ENCODE measurements around the gene NOX3. TPM values are rescaled to one million over a fixed set of nuclear protein-coding genes. Genes with fewer than 3 reads are reported as not detected.

The NOX3 gene
- total RNA-seq, 3 donors from 2014 or later (not counting 1 experiment from before 2014, with no cell fraction given): not detected

GRCh38 chr6:155399062-155399744 is 56.4 kb downstream of the NOX3 start:
- ATAC-seq: peak in 1 of 3 donors; percentile 57
- H3K36me3 Mint-ChIP-seq: no peaks in the 10 kb centered on the region
- H3K4me3 Mint-ChIP-seq: no peak overlapping the region
- no peaks in the 10 kb centered on the region for H3K9me3 Mint-ChIP-seq
- H3K4me1 Mint-ChIP-seq: no peaks in the 10 kb centered on the region
- H3K27me3 ChIP-seq (ENCODE audit: control insufficient read depth, insufficient read depth, low read length): no peaks in the 10 kb centered on the region
- no peak for TF ChIP-seq CTCF (IDR thresholded peaks at IDR 0.05)
- no peak overlapping the region for H3K4me3 ChIP-seq (ENCODE audit: low read length)
- H3K9me3 ChIP-seq (ENCODE audit: control insufficient read depth, insufficient read depth, low read length): no peaks in the 10 kb centered on the region
- no peak overlapping the region for H3K27ac ChIP-seq (ENCODE audit: low read length)
- H3K27ac Mint-ChIP-seq: no peak overlapping the region
- DNase-seq: no peak
- peaks cover under 1 to 10% of the 10 kb centered on the region in 2 donors for H3K27me3 Mint-ChIP-seq (ENCODE audit: low read depth in 2 of 2)
- H3K4me1 ChIP-seq (ENCODE audit: control insufficient read depth, insufficient read depth, low read length): peaks cover 4% of the 10 kb centered on the region
- 82% methylated on average over 5 of the region's 5 CpGs for WGBS (ENCODE audit: insufficient coverage)
- intact Hi-C loops (cut with micrococcal nuclease): no loop called here
- H3K36me3 ChIP-seq (ENCODE audit: control insufficient read depth, insufficient read depth, low read length): no peaks in the 10 kb centered on the region

- no peak overlapping the region for H3K4me3 Mint-ChIP-seq
- Histone ChIP-seq H3K27ac (ENCODE audit: low read length) (no peak overlapping the region), H3K4me1 (ENCODE audit: control insufficient read depth, insufficient read depth, low read length) (peaks cover 4% of the 10 kb centered on the region), H3K36me3 (ENCODE audit: control insufficient read depth, insufficient read depth, low read length) (no peaks in the 10 kb centered on the region), H3K9me3 (ENCODE audit: control insufficient read depth, insufficient read depth, low read length) (no peaks in the 10 kb centered on the region), H3K27me3 (ENCODE audit: control insufficient read depth, insufficient read depth, low read length) (no peaks in the 10 kb centered on the region), H3K4me3 (ENCODE audit: low read length) (no peak overlapping the region)
- no peak for DNase-seq
- H3K4me1 Mint-ChIP-seq: no peaks in the 10 kb centered on the region
- intact Hi-C loops (cut with micrococcal nuclease): no loop called here
- no peaks in the 10 kb centered on the region for H3K36me3 Mint-ChIP-seq
- TF ChIP-seq CTCF (IDR thresholded peaks at IDR 0.05): no peak
- ATAC-seq: no peak
- H3K9me3 Mint-ChIP-seq: no peaks in the 10 kb centered on the region
- WGBS (ENCODE audit: insufficient coverage): 89% methylated on average over 7 of the region's 7 CpGs
- H3K27ac Mint-ChIP-seq: no peak overlapping the region
- H3K27me3 Mint-ChIP-seq (ENCODE audit: low read depth in 2 of 2): peaks cover 3 to 10% of the 10 kb centered on the region in 2 donors
Observed at GRCh38 chr6:155398701-155399061, 57.0 kb downstream of the NOX3 start.

GRCh38 chr6:155398221-155398620 is 57.4 kb downstream of the NOX3 start:
- TF ChIP-seq CTCF (IDR thresholded peaks at IDR 0.05): no peak
- Histone ChIP-seq H3K9me3 (ENCODE audit: control insufficient read depth, insufficient read depth, low read length) (no peaks in the 10 kb centered on the region), H3K4me1 (ENCODE audit: control insufficient read depth, insufficient read depth, low read length) (peaks cover 4% of the 10 kb centered on the region), H3K4me3 (ENCODE audit: low read length) (no peak overlapping the region), H3K27me3 (ENCODE audit: control insufficient read depth, insufficient read depth, low read length) (no peaks in the 10 kb centered on the region), H3K36me3 (ENCODE audit: control insufficient read depth, insufficient read depth, low read length) (no peaks in the 10 kb centered on the region), H3K27ac (ENCODE audit: low read length) (no peak overlapping the region)
- H3K4me1 Mint-ChIP-seq: no peaks in the 10 kb centered on the region
- WGBS (ENCODE audit: insufficient coverage): 90% methylated on average over 3 of the region's 3 CpGs
- H3K4me3 Mint-ChIP-seq: no peak overlapping the region
- H3K27ac Mint-ChIP-seq: no peak overlapping the region
- intact Hi-C loops (cut with micrococcal nuclease): no loop called here
- DNase-seq: no peak
- H3K27me3 Mint-ChIP-seq (ENCODE audit: low read depth in 2 of 2): peaks cover 3 to 10% of the 10 kb centered on the region in 2 donors
- H3K9me3 Mint-ChIP-seq: no peaks in the 10 kb centered on the region
- no peak for ATAC-seq
- H3K36me3 Mint-ChIP-seq: no peaks in the 10 kb centered on the region

- WGBS (ENCODE audit: insufficient coverage): 85% methylated on average over 2 of the region's 3 CpGs
- H3K4me3 ChIP-seq (ENCODE audit: low read length): no peak overlapping the region
- Mint-ChIP-seq H3K27me3 (ENCODE audit: low read depth in 2 of 2) (peaks cover 3 to 10% of the 10 kb centered on the region in 2 donors), H3K4me3 (no peak overlapping the region), H3K4me1 (no peaks in the 10 kb centered on the region), H3K36me3 (no peaks in the 10 kb centered on the region), H3K27ac (no peak overlapping the region), H3K9me3 (no peaks in the 10 kb centered on the region)
- intact Hi-C loops (cut with micrococcal nuclease): no loop called here
- no peak overlapping the region for H3K27ac ChIP-seq (ENCODE audit: low read length)
- H3K27me3 ChIP-seq (ENCODE audit: control insufficient read depth, insufficient read depth, low read length): no peaks in the 10 kb centered on the region
- H3K4me1 ChIP-seq (ENCODE audit: control insufficient read depth, insufficient read depth, low read length): peaks cover 4% of the 10 kb centered on the region
- H3K36me3 ChIP-seq (ENCODE audit: control insufficient read depth, insufficient read depth, low read length): no peaks in the 10 kb centered on the region
- TF ChIP-seq CTCF (IDR thresholded peaks at IDR 0.05): no peak
- DNase-seq (no peak), ATAC-seq (no peak)
- no peaks in the 10 kb centered on the region for H3K9me3 ChIP-seq (ENCODE audit: control insufficient read depth, insufficient read depth, low read length)
Observed at GRCh38 chr6:155397172-155397705, 58.4 kb downstream of the NOX3 start.
